Measurements from ENCODE around the gene TRAPPC11.

Gene TRAPPC11

GRCh38 chr4:183636503-183636902, 22.6 kb upstream of the TRAPPC11 start:
- no peak overlapping the region for H3K4me3 ChIP-seq (ENCODE audit: low read depth, low read length)
- DNase-seq (ENCODE audit: low read depth), result no peak

GRCh38 chr4:183636923-183637322, 22.2 kb upstream of the TRAPPC11 start:
- no peak overlapping the region for H3K4me3 ChIP-seq (ENCODE audit: low read depth, low read length)
- no peak for DNase-seq (ENCODE audit: low read depth)

- H3K4me3 ChIP-seq (ENCODE audit: low read depth, low read length), result no peak overlapping the region
- no peak for DNase-seq (ENCODE audit: low read depth)
Observed at GRCh38 chr4:183637461-183637860, 21.6 kb upstream of the TRAPPC11 start.

- no peak overlapping the region for H3K4me3 ChIP-seq (ENCODE audit: low read depth, low read length)
- DNase-seq (ENCODE audit: low read depth), result no peak
Observed at GRCh38 chr4:183638436-183638835, 20.7 kb upstream of the TRAPPC11 start.

- H3K4me3 ChIP-seq (ENCODE audit: low read depth, low read length), result no peak overlapping the region
- DNase-seq (ENCODE audit: low read depth), result no peak
Observed at GRCh38 chr4:183639291-183639690, 19.8 kb upstream of the TRAPPC11 start.

- no peak for DNase-seq (ENCODE audit: low read depth)
- no peak overlapping the region for H3K4me3 ChIP-seq (ENCODE audit: low read depth, low read length)
Observed at GRCh38 chr4:183645326-183645725, 13.8 kb upstream of the TRAPPC11 start.

- peak overlapping the region; percentile 55 for H3K4me3 ChIP-seq (ENCODE audit: low read depth, low read length)
- DNase-seq (ENCODE audit: low read depth), result no peak
Observed at GRCh38 chr4:183657564-183657963, 1.5 kb upstream of the TRAPPC11 start.

- DNase-seq (ENCODE audit: low read depth), result no peak
- peak overlapping the region; percentile 55 for H3K4me3 ChIP-seq (ENCODE audit: low read depth, low read length)
Observed at GRCh38 chr4:183658362-183659028, 598 bp upstream of the TRAPPC11 start.

GRCh38 chr4:183659872-183660242, 764 bp downstream of the TRAPPC11 start:
- peak overlapping the region; percentile 55 for H3K4me3 ChIP-seq (ENCODE audit: low read depth, low read length)
- no peak for DNase-seq (ENCODE audit: low read depth)

GRCh38 chr4:183666088-183666487, 7.0 kb downstream of the TRAPPC11 start:
- DNase-seq (ENCODE audit: low read depth), result no peak
- H3K4me3 ChIP-seq (ENCODE audit: low read depth, low read length), result no peak overlapping the region

GRCh38 chr4:183670251-183670650, 11.2 kb downstream of the TRAPPC11 start:
- DNase-seq (ENCODE audit: low read depth), result no peak
- no peak overlapping the region for H3K4me3 ChIP-seq (ENCODE audit: low read depth, low read length)

GRCh38 chr4:183670960-183671555, 12.0 kb downstream of the TRAPPC11 start:
- no peak for DNase-seq (ENCODE audit: low read depth)
- H3K4me3 ChIP-seq (ENCODE audit: low read depth, low read length), result no peak overlapping the region

- no peak for DNase-seq (ENCODE audit: low read depth)
- no peak overlapping the region for H3K4me3 ChIP-seq (ENCODE audit: low read depth, low read length)
Observed at GRCh38 chr4:183674153-183674552, 15.1 kb downstream of the TRAPPC11 start.

GRCh38 chr4:183675625-183676024, 16.5 kb downstream of the TRAPPC11 start:
- H3K4me3 ChIP-seq (ENCODE audit: low read depth, low read length), result no peak overlapping the region
- no peak for DNase-seq (ENCODE audit: low read depth)

- no peak for DNase-seq (ENCODE audit: low read depth)
- no peak overlapping the region for H3K4me3 ChIP-seq (ENCODE audit: low read depth, low read length)
Observed at GRCh38 chr4:183681119-183681518, 22.0 kb downstream of the TRAPPC11 start.

GRCh38 chr4:183686461-183686860, 27.4 kb downstream of the TRAPPC11 start:
- DNase-seq (ENCODE audit: low read depth), result no peak
- H3K4me3 ChIP-seq (ENCODE audit: low read depth, low read length), result no peak overlapping the region

- no peak for DNase-seq (ENCODE audit: low read depth)
- H3K4me3 ChIP-seq (ENCODE audit: low read depth, low read length), result no peak overlapping the region
Observed at GRCh38 chr4:183688216-183688615, 29.1 kb downstream of the TRAPPC11 start.

- DNase-seq (ENCODE audit: low read depth), result no peak
- no peak overlapping the region for H3K4me3 ChIP-seq (ENCODE audit: low read depth, low read length)
Observed at GRCh38 chr4:183691006-183691405, 31.9 kb downstream of the TRAPPC11 start.

- no peak for DNase-seq (ENCODE audit: low read depth)
- no peak overlapping the region for H3K4me3 ChIP-seq (ENCODE audit: low read depth, low read length)
Observed at GRCh38 chr4:183691897-183692296, 32.8 kb downstream of the TRAPPC11 start.

GRCh38 chr4:183698909-183699308, 39.8 kb downstream of the TRAPPC11 start:
- DNase-seq (ENCODE audit: low read depth), result no peak

GRCh38 chr4:183700407-183700806, 41.3 kb downstream of the TRAPPC11 start:
- no peak for DNase-seq (ENCODE audit: low read depth)
- H3K4me3 ChIP-seq (ENCODE audit: low read depth, low read length), result no peak overlapping the region

More at GRCh38 chr4:183698909-183699308, 39.8 kb downstream of the TRAPPC11 start:
- no peak overlapping the region for H3K4me3 ChIP-seq (ENCODE audit: low read depth, low read length)
